Duodenal mucosa (tissue), 2 donors: Measurements from ENCODE around the gene PEMT.
"Not testable (repeated sequence)": the region's sequence is repeated elsewhere in the genome, so short reads cannot be mapped to it uniquely, and the experiment has no call there.

Experiments used
- H3K27ac ChIP-seq: one replicate; pipeline ENCODE4 v1.7.0; 2013; ENCODE audit warnings: low read depth, low read length
- H3K27me3 ChIP-seq, 2 donors: one replicate each; pipeline ENCODE4 v1.7.0; 2013; ENCODE audit warnings: low read length in 2 of 2, control low read depth in 1 of 2; ENCODE audit not compliant: insufficient read depth in 2 of 2, control insufficient read depth in 1 of 2
- H3K36me3 ChIP-seq, 2 donors: one replicate each; pipeline ENCODE4 v1.7.0; 2013; ENCODE audit warnings: low read length in 2 of 2, control low read depth in 1 of 2; ENCODE audit not compliant: insufficient read depth in 2 of 2, control insufficient read depth in 1 of 2
- H3K4me1 ChIP-seq, 2 donors: one replicate each; pipeline ENCODE4 v1.7.0; 2013; ENCODE audit warnings: low read length in 2 of 2, control low read depth in 1 of 2; ENCODE audit not compliant: insufficient read depth in 2 of 2, control insufficient read depth in 1 of 2
- H3K4me3 ChIP-seq, 2 donors: one replicate each; pipeline ENCODE4 v1.7.0; 2013; ENCODE audit warnings: low read length in 2 of 2, low read depth in 1 of 2
- H3K9ac ChIP-seq, 2 donors: one replicate each; pipeline ENCODE4 v1.7.0; 2013; ENCODE audit warnings: low read length in 2 of 2, low read depth in 1 of 2
- H3K9me3 ChIP-seq, 2 donors: one replicate each; pipeline ENCODE4 v1.7.0; 2013; ENCODE audit warnings: low read length in 2 of 2, control low read depth in 1 of 2; ENCODE audit not compliant: control insufficient read depth in 1 of 2

The PEMT gene, protein sequence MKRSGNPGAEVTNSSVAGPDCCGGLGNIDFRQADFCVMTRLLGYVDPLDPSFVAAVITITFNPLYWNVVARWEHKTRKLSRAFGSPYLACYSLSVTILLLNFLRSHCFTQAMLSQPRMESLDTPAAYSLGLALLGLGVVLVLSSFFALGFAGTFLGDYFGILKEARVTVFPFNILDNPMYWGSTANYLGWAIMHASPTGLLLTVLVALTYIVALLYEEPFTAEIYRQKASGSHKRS

DNA sequence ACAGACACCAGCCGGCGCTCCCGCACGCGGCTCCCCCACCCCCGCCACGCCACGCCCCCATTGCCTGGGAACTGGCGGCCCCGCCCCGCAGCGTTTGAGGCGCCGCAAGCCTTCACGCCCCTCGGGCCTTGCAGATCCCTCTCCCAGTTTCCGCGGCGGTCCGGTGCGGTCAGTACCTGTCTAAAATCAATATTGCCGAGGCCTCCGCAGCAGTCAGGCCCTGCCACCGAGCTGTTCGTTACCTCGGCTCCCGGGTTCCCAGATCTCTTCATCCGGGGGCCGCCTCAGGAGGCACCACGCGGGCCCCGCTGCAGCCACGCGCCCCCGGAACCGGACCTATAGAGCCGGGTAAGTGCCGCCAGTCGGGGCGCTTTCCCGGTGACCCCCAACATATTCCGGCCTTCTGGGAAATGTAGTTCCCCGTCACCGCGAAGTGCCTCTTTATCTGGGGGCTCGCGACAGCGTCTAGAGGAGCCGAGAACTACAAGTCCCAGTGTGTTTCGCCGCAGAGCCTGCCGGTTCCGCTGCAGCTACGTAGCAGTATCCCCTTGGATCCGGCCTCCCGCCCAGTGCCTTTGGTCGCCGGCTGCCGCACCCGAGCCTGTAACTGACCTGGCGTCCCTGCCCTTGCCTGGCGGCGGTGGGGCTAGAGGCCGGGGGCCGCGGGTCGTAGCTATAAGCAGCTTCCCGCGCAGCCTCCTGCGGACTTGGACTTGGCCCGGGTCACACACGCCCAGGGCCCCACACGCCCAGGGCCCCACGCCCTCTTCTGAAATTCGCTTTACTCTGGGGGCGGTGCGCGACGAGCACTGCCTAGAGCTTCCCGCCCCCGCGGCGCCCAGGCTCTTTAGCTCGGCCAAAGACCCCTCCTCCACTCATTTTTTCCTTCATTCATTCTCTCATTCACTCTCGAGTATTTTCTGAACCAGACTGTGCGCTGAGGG is at the start of gene PEMT:
TSS of gene PEMT (minus strand) at position 354 of the 944 bp plus-strand sequence. CDS start at position 272, 82 bp downstream.
- Histone ChIP-seq H3K4me3 (peak within 1 kb of the TSS; percentile 94 to 97), H3K9me3 (no peaks in the 10 kb centered on the region), H3K36me3 (no peaks in the 10 kb centered on the region), H3K4me1 (peaks cover 17 to 18% of the 10 kb centered on the region in 2 donors), H3K27ac (peak within 1 kb of the TSS; percentile 75), H3K9ac (peak within 1 kb of the TSS; percentile 82 to 89), H3K27me3 (no peaks in the 10 kb centered on the region)

DNA sequence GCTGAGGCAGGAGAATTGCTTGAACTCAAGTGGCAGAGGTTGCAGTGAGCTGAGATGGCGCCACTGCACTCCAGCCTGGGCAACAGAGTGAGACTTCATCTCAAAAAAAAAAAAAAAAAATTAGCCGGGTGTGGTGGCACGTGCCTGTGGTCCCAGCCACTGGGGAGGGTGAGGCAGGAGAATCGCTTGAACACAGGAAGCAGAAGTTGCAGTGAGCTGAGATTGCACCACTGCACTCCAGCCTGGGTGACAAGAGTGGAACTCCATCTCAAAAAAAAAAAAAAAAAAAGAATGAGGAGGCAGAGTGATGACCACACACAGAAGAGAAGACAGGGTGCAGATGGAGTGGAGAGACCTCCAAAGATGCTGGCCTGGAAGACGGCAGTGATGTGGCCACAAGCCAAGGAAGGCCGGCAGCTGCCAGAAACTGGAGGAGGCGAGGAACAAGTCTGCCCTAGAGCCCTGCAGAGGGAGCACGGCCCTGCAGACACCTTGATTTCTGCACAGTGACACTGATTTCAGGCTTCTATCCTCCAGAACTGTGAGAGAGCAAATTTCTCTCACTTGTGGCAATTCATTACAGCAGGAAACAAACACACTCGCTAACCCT is 48.3 kb upstream of the PEMT start:
- not testable (repeated sequence) for H3K9ac ChIP-seq, H3K4me3 ChIP-seq, H3K4me1 ChIP-seq, H3K27me3 ChIP-seq, H3K9me3 ChIP-seq, H3K36me3 ChIP-seq, H3K27ac ChIP-seq

DNA sequence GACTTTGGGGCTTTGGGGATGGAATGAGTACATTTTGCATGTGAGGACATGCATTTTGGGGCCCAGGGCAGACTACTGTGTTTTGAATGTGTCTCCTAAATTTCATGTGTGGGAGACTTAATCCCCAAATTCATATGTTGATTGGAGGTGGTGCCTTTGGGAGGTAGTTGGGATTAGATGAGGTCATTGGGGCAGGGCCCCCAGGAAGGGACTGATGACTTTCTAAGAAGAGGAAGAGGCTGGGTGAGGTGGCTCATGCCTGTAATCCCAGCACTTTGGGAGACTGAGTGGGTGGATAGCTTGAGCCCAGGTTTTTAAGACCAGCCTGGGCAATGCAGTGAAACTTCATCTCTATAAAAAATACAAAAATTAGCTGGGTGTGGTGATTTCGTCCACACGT is 47.0 kb upstream of the PEMT start:
- Histone ChIP-seq H3K27ac (no peak overlapping the region), H3K4me3 (no peak overlapping the region), H3K9ac (no peak overlapping the region), H3K27me3 (no peaks in the 10 kb centered on the region), H3K36me3 (no peaks in the 10 kb centered on the region), H3K4me1 (no peaks in the 10 kb centered on the region), H3K9me3 (no peaks in the 10 kb centered on the region)

DNA sequence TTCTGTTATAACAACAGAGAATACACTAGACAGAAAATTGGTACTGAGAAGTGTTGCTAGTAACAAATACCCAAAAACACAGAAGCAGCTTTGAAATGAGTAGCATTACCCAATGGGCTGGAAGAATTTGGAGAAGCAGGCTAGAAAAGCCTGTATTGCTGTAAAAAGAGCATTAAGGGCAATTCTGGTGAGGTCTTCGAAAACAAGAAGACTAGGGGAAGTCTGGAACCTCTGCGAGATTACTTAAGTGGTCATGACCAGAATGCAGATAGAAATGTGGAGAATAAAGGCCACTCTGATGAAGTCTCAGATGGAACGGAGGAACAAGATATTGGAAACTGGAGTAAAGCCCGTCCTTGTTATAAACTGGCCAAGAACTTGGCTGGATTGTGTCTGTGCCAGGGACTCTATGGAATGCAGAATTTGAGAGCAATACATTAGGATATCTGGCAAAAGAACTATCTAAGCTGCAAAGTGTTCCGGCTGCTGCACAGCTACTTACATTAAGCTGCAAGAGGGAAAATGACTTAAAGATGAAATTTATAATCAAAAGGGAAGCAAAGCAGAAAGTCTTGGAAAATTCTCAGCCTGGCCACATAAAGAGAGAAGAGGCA is 44.9 kb upstream of the PEMT start:
- no peak overlapping the region for H3K4me3 ChIP-seq
- H3K9ac ChIP-seq, result no peak overlapping the region
- no peaks in the 10 kb centered on the region for H3K36me3 ChIP-seq
- H3K27ac ChIP-seq, result no peak overlapping the region
- H3K27me3 ChIP-seq, result no peaks in the 10 kb centered on the region
- no peaks in the 10 kb centered on the region for H3K4me1 ChIP-seq
- no peaks in the 10 kb centered on the region for H3K9me3 ChIP-seq

DNA sequence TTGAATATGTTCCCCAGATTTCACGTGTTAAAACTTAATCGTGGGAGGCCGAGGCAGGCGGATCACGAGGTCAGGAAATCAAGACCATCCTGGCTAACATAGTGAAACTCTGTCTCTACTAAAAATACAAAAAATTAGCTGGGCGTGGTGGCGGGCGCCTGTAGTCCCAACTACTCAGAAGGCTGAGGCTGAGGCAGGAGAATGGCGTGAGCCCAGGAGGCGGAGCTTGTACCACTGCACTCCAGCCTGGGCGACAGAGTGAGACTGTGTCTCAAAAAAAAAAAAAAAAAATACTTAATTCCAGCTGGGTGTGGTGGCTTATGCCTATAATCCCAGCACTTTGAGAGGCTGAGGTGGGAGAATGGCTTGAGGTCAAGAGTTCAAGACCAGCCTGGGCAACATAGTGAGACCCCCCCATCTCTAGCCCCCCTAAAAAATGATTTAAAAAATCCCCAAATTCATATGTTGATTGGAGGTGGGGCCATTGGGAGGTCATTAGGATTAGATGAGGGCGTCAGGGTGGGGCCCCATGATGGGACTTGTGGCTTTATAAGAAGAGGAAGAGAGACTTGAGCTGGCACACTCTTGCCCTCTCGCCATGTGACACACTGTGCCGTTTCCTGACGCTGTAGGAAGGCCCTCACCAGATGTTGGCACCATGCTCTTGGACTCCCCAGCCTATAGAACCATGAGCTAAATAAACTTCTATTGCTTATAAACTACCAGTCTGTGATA is 44.2 kb upstream of the PEMT start:
- H3K4me1 ChIP-seq, H3K27ac ChIP-seq, H3K27me3 ChIP-seq, H3K9ac ChIP-seq, H3K36me3 ChIP-seq, H3K4me3 ChIP-seq, H3K9me3 ChIP-seq: not testable (repeated sequence)

DNA sequence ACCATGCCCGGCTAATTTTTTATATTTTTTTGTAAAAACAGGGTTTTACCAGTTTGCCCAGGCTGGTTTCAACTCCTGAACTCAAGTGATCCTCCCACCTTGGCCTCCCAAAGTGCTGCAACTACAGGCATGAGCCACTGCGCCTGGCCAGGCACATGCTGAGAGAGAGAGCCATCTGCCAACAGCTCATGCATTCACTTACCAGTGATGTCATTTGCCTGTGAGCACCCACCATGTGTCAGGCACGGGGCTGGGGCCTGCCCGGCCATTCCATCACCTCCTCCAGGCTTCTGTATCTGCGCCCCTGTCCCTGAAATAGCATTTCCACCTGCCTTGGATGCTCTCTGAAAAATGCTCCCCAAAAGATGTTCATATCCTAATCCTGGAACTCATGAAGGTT is 43.6 kb upstream of the PEMT start:
- Histone ChIP-seq H3K36me3 (no peaks in the 10 kb centered on the region), H3K4me3 (no peak overlapping the region)

DNA sequence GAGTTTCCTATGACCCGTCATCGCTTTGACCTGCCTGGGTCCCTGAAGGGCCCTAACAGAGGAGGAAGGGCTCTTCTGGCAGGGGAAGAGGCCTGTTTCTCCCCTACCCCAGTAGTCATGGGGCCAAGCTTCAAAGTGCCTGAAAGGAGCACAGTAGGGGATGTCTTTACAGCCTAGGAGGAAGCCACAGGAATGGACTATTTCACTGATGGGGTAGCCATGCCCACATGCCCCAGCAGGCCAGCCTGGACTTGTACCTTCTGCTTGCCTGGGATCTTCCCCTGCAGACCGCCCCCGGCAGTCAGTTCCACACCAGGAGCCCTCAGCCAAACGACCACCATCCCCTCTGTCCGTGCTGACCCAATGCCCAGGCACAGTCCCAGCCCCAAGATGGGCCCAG is 41.8 kb upstream of the PEMT start:
- Histone ChIP-seq H3K4me3 (no peak overlapping the region), H3K4me1 (peaks cover 0 to 4% of the 10 kb centered on the region in 2 donors), H3K9ac (no peak overlapping the region), H3K36me3 (no peaks in the 10 kb centered on the region), H3K9me3 (no peaks in the 10 kb centered on the region), H3K27me3 (no peaks in the 10 kb centered on the region), H3K27ac (no peak overlapping the region)

More for the DNA sequence above, 43.6 kb upstream of the PEMT start:
- no peak overlapping the region for H3K9ac ChIP-seq
- H3K27ac ChIP-seq, result no peak overlapping the region
- no peaks in the 10 kb centered on the region for H3K9me3 ChIP-seq
- H3K27me3 ChIP-seq, result no peaks in the 10 kb centered on the region
- no peaks in the 10 kb centered on the region for H3K4me1 ChIP-seq

DNA sequence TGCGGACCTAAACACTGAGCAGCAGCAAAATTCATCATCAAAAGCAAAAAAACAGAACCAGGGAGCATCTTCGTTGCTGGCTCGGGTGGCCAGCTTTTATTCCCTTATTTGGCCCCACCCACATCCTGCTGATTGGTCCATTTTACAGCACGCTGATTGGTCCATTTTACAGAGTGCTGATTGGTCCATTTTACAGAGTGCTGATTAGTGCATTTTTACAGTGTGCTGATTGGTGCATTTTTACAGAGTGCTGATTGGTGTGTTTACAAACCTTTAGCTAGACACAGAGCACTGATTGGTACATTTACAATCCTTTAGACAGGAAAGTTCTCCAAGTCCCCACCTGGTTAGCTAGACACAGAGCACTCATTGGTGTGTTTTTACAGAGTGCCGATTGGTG is 41.2 kb upstream of the PEMT start:
- H3K27ac ChIP-seq, H3K36me3 ChIP-seq, H3K27me3 ChIP-seq, H3K9ac ChIP-seq, H3K9me3 ChIP-seq, H3K4me3 ChIP-seq, H3K4me1 ChIP-seq: not testable (repeated sequence)

DNA sequence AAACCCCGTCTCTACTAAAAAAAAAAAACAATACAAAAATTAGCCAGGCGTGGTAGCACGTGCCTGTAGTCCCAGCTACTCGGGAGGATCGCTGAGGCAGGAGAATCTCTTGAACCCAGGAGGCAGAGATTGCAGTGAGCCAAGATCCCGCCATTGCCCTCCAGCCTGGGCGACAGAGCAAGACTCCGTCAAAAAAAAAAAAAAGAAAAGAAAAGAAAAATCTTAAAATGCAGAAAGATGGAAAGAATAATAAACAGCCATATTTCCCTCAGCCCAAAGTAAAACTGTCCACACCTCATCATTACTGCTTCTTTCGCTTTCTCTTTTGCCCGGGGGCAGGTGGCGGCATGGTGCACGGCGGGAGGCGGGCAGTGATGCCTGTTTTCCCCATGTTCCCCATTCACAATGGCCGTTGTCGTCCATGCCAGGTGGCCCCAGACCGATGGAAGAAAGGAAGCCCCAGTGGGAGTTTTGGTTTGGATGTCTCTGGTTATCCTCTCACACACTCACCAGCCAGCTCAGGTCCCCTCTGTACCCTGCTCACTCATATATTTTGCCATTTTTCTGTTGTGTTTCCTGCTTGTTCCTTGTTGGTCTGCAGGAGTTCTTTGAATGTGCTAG is 37.0 kb upstream of the PEMT start:
- Histone ChIP-seq H3K9me3 (no peaks in the 10 kb centered on the region), H3K27me3 (no peaks in the 10 kb centered on the region), H3K36me3 (no peaks in the 10 kb centered on the region), H3K27ac (no peak overlapping the region), H3K9ac (peak overlapping the region in 1 of 2 donors; percentile 12), H3K4me1 (peaks cover 0 to 4% of the 10 kb centered on the region in 2 donors), H3K4me3 (peak overlapping the region; percentile 63 to 73)
